ENCODE measurements around the gene SULT1A2.

- no peak for TF ChIP-seq CTCF (IDR thresholded peaks at IDR 0.05)
- no peak for TF ChIP-seq POLR2AphosphoS5 (IDR thresholded peaks at IDR 0.05)
These were observed 7.8 kb downstream of the SULT1A2 start for GRCh38 chr16:28589069-28589468.

All from breast epithelium (tissue), 3 donors.